Measurements from ENCODE around the gene RAB34. TPM values are rescaled to one million over a fixed set of nuclear protein-coding genes. Genes with fewer than 3 reads are reported as not detected.
A peak's percentile ranks its signal among the peaks of the same experiment; 100 is the strongest.
"Not testable (repeated sequence)": the region's sequence is repeated elsewhere in the genome, so short reads cannot be mapped to it uniquely, and the experiment has no call there.

Gene RAB34
- polyA plus RNA-seq, 1 experiment = 389 TPM

DNA sequence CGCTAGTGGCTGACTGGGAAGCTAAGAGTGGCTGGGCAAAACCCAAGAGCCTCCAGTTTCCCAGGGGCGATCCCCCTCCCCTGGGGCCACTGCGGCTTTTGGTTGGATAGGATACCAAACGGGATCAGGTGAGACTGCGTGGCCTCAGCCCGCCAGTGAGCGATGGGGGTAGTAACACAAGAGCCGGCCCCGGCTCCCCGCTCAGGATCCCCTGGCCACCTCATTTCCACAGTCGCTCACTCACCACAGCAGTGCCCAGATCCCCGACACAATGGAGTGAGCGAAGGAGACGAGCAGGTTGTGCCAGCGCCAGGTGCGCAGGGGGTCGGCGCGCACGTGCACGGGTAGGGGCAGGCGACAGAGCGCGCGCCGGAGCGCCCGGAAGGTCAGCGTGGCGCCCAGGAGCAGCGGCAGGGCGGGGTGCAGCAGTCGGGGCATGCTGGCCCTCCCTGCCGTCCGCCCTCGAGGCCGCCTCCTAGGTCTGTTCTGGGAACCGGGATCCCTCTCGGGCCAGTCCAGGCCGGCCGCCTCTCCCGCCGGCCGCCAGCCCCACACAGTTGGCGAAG lies 8.1 kb upstream of the RAB34 start:
- POLR2A ChIA-PET = interaction anchor here (0.9 to 4.8 kb wide), 8 partner anchors 9 to 682 kb away, joined by 3 to 93 read pairs (median 9); partner anchors contain the start of genes FLOT2, PHF12, PROCA1 and TRAF4
- Histone ChIP-seq H3K27ac (ENCODE audit: low read depth, low read length) (peak overlapping the region; percentile 77), H3K4me3 (ENCODE audit: low read depth, low read length) (peak overlapping the region; percentile 62), H3K27me3 (ENCODE audit: control insufficient read depth, insufficient read depth, low read length) (no peaks in the 10 kb centered on the region), H3K9me3 (ENCODE audit: control insufficient read depth, insufficient read depth, low read length) (no peaks in the 10 kb centered on the region; the same call in 1 of the 2 replicates)
- TF ChIP-seq CTCF (IDR thresholded peaks at IDR 0.05; ENCODE audit: low read depth, low read length) = no peak
- CTCF ChIA-PET = interaction anchor here (1.5 to 4.9 kb wide), 10 partner anchors 15 to 391 kb away, joined by 4 to 193 read pairs (median 16); partner anchors contain the start of genes DHRS13, PHF12, SDF2 and SUPT6H
- no peak for DNase-seq (ENCODE audit: low read depth, low spot score)

DNA sequence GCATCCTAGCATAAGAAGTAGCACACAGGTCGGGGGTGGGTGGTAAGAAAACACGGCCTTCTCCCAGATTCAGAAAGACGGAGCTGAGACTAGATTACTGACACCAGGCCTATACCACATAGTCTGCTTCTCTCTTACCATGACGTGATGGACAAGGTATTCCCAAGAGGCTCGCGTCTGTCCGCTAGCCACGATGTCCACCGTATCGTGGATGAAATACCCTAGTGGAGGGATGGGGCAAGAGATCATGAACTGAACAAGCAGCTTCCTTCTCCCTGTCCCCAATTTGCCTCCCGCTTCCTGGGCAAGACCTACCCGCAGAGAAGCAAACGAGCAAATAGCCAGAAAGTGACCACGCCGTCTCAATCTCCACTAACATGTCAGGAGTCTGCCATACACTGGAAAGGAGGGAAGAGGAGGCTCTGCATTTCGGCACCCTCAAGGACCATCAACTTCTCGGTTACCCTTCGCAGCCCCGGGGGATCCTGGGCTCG lies 7.5 kb upstream of the RAB34 start:
- TF ChIP-seq CTCF (IDR thresholded peaks at IDR 0.05; ENCODE audit: low read depth, low read length) = peak; percentile 26; the same call in 1 of the 2 replicates

DNA sequence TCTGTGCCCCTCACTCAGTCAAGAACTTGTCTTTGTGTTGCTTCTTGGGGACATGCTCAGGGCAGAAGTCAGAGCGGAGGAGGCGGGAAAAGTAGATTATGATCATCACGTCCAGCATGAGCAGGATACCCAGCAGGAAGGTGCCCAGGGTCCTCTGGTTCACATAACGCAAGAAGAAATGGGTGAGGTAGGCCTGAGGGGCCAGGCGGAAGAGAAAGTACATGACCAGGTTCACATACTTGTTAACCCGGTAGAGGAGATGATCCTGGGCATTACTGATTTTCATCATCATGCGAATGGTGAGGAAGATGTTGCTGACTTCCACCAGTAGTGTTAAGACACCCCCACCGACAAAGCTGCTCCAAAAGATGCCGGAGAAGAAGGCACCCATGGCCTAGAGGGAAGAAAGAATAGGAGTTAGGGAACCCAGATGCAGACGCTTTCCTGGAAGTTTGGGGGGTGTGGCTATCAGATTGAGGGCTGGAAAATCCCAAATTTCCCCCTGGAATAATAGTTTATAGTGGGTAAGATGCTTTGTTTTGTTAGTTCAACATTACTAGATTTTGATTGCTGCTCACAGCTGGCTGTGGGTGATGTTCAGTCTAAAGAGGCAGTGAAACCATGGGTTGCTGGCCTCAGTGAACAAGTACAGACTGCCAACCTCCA lies 7.0 kb upstream of the RAB34 start:
- no peaks in the 10 kb centered on the region for H3K27me3 ChIP-seq (ENCODE audit: control insufficient read depth, insufficient read depth, low read length)
- H3K27ac ChIP-seq (ENCODE audit: low read depth, low read length) = peak overlapping the region; percentile 77
- ChIA-PET CTCF (interaction anchor here (1.3 to 4.9 kb wide), 2 partner anchors 23 to 25 kb away, joined by 4 to 193 read pairs; partner anchors contain the start of gene TRAF4), POLR2A (interaction anchor here (1.2 to 4.8 kb wide), 4 partner anchors 10 to 227 kb away, joined by 3 to 93 read pairs (median 9); partner anchors contain the start of genes PHF12, PROCA1 and TRAF4)
- peak overlapping the region; percentile 62 for H3K4me3 ChIP-seq (ENCODE audit: low read depth, low read length)
- H3K9me3 ChIP-seq (ENCODE audit: control insufficient read depth, insufficient read depth, low read length) = no peaks in the 10 kb centered on the region; the same call in 1 of the 2 replicates
- TF ChIP-seq CTCF (IDR thresholded peaks at IDR 0.05; ENCODE audit: low read depth, low read length) = no peak
- no peak for DNase-seq (ENCODE audit: low read depth, low spot score)

More for the DNA sequence above, 7.5 kb upstream of the RAB34 start:
- no peaks in the 10 kb centered on the region for H3K27me3 ChIP-seq (ENCODE audit: control insufficient read depth, insufficient read depth, low read length)
- peak overlapping the region; percentile 77 for H3K27ac ChIP-seq (ENCODE audit: low read depth, low read length)
- ChIA-PET POLR2A (interaction anchor here (0.9 to 4.8 kb wide), 5 partner anchors 10 to 682 kb away, joined by 3 to 93 read pairs (median 3); partner anchors contain the start of genes PHF12, PROCA1 and TRAF4), CTCF (interaction anchor here (4.0 to 4.9 kb wide), 2 partner anchors 22 to 228 kb away, joined by 66 to 193 read pairs; partner anchors contain the start of genes PHF12 and TRAF4)
- H3K9me3 ChIP-seq (ENCODE audit: control insufficient read depth, insufficient read depth, low read length) = no peaks in the 10 kb centered on the region; the same call in 1 of the 2 replicates
- H3K4me3 ChIP-seq (ENCODE audit: low read depth, low read length) = peak overlapping the region; percentile 62
- DNase-seq (ENCODE audit: low read depth, low spot score) = no peak

DNA sequence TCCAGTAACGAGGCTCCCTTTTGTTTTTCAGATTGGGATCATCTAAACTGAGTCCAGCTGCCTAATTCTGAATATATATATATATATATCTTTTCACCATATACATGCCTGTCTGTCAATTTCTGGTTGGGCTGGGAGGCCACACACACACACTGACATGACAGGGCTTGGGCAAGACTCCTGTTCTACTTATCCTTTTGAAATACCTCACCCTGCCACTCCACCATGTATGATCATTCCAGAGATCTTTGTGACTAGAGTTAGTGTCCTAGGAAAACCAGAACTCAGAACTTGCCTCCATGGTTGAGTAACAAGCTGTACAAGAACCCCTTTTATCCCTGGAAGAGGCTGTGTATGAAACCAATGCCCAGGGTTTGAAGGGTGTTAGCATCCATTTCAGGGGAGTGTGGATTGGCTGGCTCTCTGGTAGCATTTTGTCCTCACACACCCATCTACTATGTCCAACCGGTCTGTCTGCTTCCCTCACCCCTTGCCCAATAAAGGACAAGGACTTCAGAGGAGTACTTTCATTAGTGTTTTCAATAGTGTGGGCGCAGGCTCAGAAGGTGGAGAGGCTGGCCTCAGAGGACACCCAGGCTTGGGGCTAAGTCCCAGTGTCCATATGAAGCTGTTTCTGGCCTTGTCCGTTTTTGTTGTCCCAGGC lies 6.3 kb upstream of the RAB34 start:
- CTCF ChIA-PET = interaction anchor here (1.3 kb wide), 1 partner anchor 26 kb away, joined by 4 read pairs; no protein-coding TSS in a partner anchor
- POLR2A ChIA-PET = interaction anchor here (3.2 kb wide), 1 partner anchor 13 kb away, joined by 15 read pairs; the partner anchor contains the start of gene PROCA1

More for the DNA sequence above, 6.3 kb upstream of the RAB34 start:
- H3K9me3 ChIP-seq (ENCODE audit: control insufficient read depth, insufficient read depth, low read length); H3K4me3 ChIP-seq (ENCODE audit: low read depth, low read length); H3K27me3 ChIP-seq (ENCODE audit: control insufficient read depth, insufficient read depth, low read length); DNase-seq (ENCODE audit: low read depth, low spot score): not testable (repeated sequence)
- H3K27ac ChIP-seq (ENCODE audit: low read depth, low read length) = peak overlapping the region; percentile 77

Data from AG04450 (cell line).